Fibroblast of the aortic adventitia (primary cell): ENCODE results near the gene VASN. TPM values are rescaled to one million over a fixed set of nuclear protein-coding genes. Genes with fewer than 3 reads are reported as not detected.
"Not testable (repeated sequence)": the region's sequence is repeated elsewhere in the genome, so short reads cannot be mapped to it uniquely, and the experiment has no call there.

ENCODE experiments used
- DNase-seq: peaks from one replicate; pipeline ENCODE4 v3.0.0-alpha.2; 2010; ENCODE audit warnings: low read depth
- H3K4me3 ChIP-seq: 2 replicates; pipeline ENCODE4 v1.5.1; 2011; ENCODE audit warnings: low read depth, mild to moderate bottlenecking, control low read depth, low read length, moderate library complexity
- CTCF ChIP-seq: IDR thresholded peaks from 2 replicates; pipeline ENCODE4 v1.5.1; 2011; ENCODE audit warnings: mild to moderate bottlenecking, low read length, control low read depth, inconsistent platforms; ENCODE audit not compliant: insufficient read depth
- total RNA-seq: library from RNA; depleted of rRNA; stranded (reverse); fragments of >200 nt; gene quantifications from 2 replicates; pipeline ENCODE4 v1.2.3, GENCODE V29; 2012; ENCODE audit warnings: low replicate concordance

Gene VASN
- total RNA-seq, 1 donor: 130 TPM

- no peak overlapping the region for H3K4me3 ChIP-seq
- TF ChIP-seq CTCF: no peak
- no peak for DNase-seq
Measured at GRCh38 chr16:4339455-4339854, 32.2 kb upstream of the VASN start.

- TF ChIP-seq CTCF: no peak
- peak; percentile 47 for DNase-seq
- no peak overlapping the region for H3K4me3 ChIP-seq
Measured at GRCh38 chr16:4339909-4340308, 31.7 kb upstream of the VASN start.

- H3K4me3 ChIP-seq: no peak overlapping the region
- TF ChIP-seq CTCF: no peak
- no peak for DNase-seq
Measured at GRCh38 chr16:4340443-4340842, 31.2 kb upstream of the VASN start.

GRCh38 chr16:4341250-4341649 is 30.4 kb upstream of the VASN start:
- no peak for TF ChIP-seq CTCF
- DNase-seq: no peak
- no peak overlapping the region for H3K4me3 ChIP-seq

GRCh38 chr16:4342866-4343744 is 28.5 kb upstream of the VASN start:
- no peak overlapping the region for H3K4me3 ChIP-seq
- DNase-seq: no peak
- no peak for TF ChIP-seq CTCF

- not testable (repeated sequence) for H3K4me3 ChIP-seq
- DNase-seq: peak; percentile 32
Measured at GRCh38 chr16:4344300-4344982, 27.2 kb upstream of the VASN start.
